ENCODE data around the gene MPRIP.

DNA sequence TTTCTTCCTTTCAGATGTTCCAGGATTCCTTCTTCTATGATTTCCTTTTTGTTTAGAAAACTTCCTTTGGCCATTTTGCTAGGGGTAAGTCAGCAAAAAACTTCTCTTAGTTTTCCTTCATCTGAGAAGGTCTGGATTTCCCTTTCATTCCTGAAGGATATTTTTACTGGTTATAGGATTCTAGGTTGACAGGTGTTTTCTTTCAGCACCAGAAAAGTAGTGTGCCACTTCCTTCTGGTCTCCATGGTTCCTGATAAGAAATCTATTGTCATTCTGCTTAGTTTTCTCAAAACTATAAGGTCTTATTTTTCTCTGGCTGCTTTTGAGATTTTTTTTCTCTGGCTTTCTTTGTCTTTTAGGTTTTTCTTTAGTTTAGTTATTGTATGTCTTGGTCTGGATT lies 27.6 kb downstream of the MPRIP start:
- TF ChIP-seq, protein P1, sequence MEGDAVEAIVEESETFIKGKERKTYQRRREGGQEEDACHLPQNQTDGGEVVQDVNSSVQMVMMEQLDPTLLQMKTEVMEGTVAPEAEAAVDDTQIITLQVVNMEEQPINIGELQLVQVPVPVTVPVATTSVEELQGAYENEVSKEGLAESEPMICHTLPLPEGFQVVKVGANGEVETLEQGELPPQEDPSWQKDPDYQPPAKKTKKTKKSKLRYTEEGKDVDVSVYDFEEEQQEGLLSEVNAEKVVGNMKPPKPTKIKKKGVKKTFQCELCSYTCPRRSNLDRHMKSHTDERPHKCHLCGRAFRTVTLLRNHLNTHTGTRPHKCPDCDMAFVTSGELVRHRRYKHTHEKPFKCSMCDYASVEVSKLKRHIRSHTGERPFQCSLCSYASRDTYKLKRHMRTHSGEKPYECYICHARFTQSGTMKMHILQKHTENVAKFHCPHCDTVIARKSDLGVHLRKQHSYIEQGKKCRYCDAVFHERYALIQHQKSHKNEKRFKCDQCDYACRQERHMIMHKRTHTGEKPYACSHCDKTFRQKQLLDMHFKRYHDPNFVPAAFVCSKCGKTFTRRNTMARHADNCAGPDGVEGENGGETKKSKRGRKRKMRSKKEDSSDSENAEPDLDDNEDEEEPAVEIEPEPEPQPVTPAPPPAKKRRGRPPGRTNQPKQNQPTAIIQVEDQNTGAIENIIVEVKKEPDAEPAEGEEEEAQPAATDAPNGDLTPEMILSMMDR (conservative IDR thresholded peaks at IDR 0.05): no peak
- TF ChIP-seq EZH2 (IDR thresholded peaks at IDR 0.05; ENCODE audit: low read depth): no peak

Data from PC-9 (cell line).